H9 (cell line): ENCODE data around the gene PRDM2. TPM values are rescaled to one million over a fixed set of nuclear protein-coding genes. Genes with fewer than 3 reads are reported as not detected.

Experiments used
- DNase-seq: peaks from one replicate; pipeline ENCODE4 v3.0.0-alpha.2; 2017
- H2AFZ ChIP-seq: one replicate; pipeline ENCODE4 v1.6.1; 2013; ENCODE audit warnings: mild to moderate bottlenecking, low read length, control low read depth, moderate library complexity
- H2AK5ac ChIP-seq: 2 replicates; pipeline ENCODE4 v1.6.1; 2013; ENCODE audit warnings: low read length, control low read depth, mixed read lengths; ENCODE audit not compliant: insufficient read length
- H2BK120ac ChIP-seq: one replicate; pipeline ENCODE4 v1.6.1; 2013; ENCODE audit warnings: low read depth, mild to moderate bottlenecking, low read length, control low read depth, inconsistent platforms; ENCODE audit not compliant: poor library complexity, severe bottlenecking
- H2BK12ac ChIP-seq: 2 replicates; pipeline ENCODE4 v1.6.1; 2013; ENCODE audit warnings: low read length, control low read depth, mixed read lengths, low read depth; ENCODE audit not compliant: insufficient read length
- H2BK15ac ChIP-seq: 2 replicates; pipeline ENCODE4 v1.6.1; 2013; ENCODE audit warnings: low read depth, low read length, control low read depth
- H2BK20ac ChIP-seq: one replicate; pipeline ENCODE4 v1.6.1; 2013; ENCODE audit warnings: low read depth, mild to moderate bottlenecking, low read length, control low read depth, inconsistent platforms; ENCODE audit not compliant: poor library complexity, severe bottlenecking
- H2BK5ac ChIP-seq: 2 replicates; pipeline ENCODE4 v1.6.1; 2013; ENCODE audit warnings: low read length, control low read depth, mixed read lengths; ENCODE audit not compliant: insufficient read length
- H3K14ac ChIP-seq: 2 replicates; pipeline ENCODE4 v1.6.1; 2013; ENCODE audit warnings: low read length, control low read depth; ENCODE audit not compliant: insufficient read depth
- H3K18ac ChIP-seq: 2 replicates; pipeline ENCODE4 v1.6.1; 2013; ENCODE audit warnings: low read depth, mild to moderate bottlenecking, mixed read lengths, low read length, control low read depth; ENCODE audit not compliant: insufficient read length
- H3K23ac ChIP-seq: 2 replicates; pipeline ENCODE4 v1.6.1; 2013; ENCODE audit warnings: low read length, control low read depth, mixed read lengths, low read depth; ENCODE audit not compliant: insufficient read length
- H3K23me2 ChIP-seq: 2 replicates; pipeline ENCODE4 v1.6.1; 2013; ENCODE audit warnings: low read depth, mild to moderate bottlenecking, mixed read lengths, low read length, control low read depth; ENCODE audit not compliant: insufficient read length, poor library complexity, severe bottlenecking
- H3K27ac ChIP-seq: 2 replicates; pipeline ENCODE4 v1.5.1; 2013; ENCODE audit warnings: low read length, control low read depth, mixed read lengths, low read depth; ENCODE audit not compliant: insufficient read length
- H3K27me3 ChIP-seq: 2 replicates; pipeline ENCODE4 v1.6.1; 2013; ENCODE audit warnings: low read length, control low read depth, inconsistent platforms; ENCODE audit not compliant: insufficient read depth
- H3K4ac ChIP-seq: 2 replicates; pipeline ENCODE4 v1.6.1; 2013; ENCODE audit warnings: low read depth, mild to moderate bottlenecking, control low read depth, inconsistent platforms, low read length, moderate library complexity
- H3K4me1 ChIP-seq: 2 replicates; pipeline ENCODE4 v1.6.1; 2013; ENCODE audit warnings: low read length, control low read depth, inconsistent platforms; ENCODE audit not compliant: insufficient read depth
- H3K4me2 ChIP-seq: 2 replicates; pipeline ENCODE4 v1.6.1; 2013; ENCODE audit warnings: low read length, control low read depth, mixed read lengths; ENCODE audit not compliant: insufficient read length, insufficient read depth
- H3K56ac ChIP-seq: 2 replicates; pipeline ENCODE4 v1.6.1; 2013; ENCODE audit warnings: low read depth, mild to moderate bottlenecking, mixed read lengths, low read length, control low read depth; ENCODE audit not compliant: insufficient read length
- H3K79me1 ChIP-seq: 2 replicates; pipeline ENCODE4 v1.6.1; 2013; ENCODE audit warnings: low read depth, mild to moderate bottlenecking, moderate library complexity, low read length, control low read depth, inconsistent platforms; ENCODE audit not compliant: insufficient read depth, poor library complexity, severe bottlenecking
- H3K79me2 ChIP-seq: 2 replicates; pipeline ENCODE4 v1.6.1; 2013; ENCODE audit warnings: low read length, control low read depth, inconsistent platforms; ENCODE audit not compliant: insufficient read depth
- H3K9ac ChIP-seq: 2 replicates; pipeline ENCODE4 v1.6.1; 2013; ENCODE audit warnings: low read length, control low read depth, mixed read lengths; ENCODE audit not compliant: insufficient read length; ENCODE audit errors: extremely low read depth
- H3K9me3 ChIP-seq: one replicate; pipeline ENCODE4 v1.6.1; 2013; ENCODE audit warnings: low read depth, low read length, inconsistent platforms; ENCODE audit not compliant: control insufficient read depth
- H3T11ph ChIP-seq: one replicate; pipeline ENCODE4 v1.6.1; 2013; ENCODE audit warnings: mild to moderate bottlenecking, low read length, control low read depth, inconsistent platforms
- H4K20me1 ChIP-seq: one replicate; pipeline ENCODE4 v1.6.1; 2013; ENCODE audit not compliant: control insufficient read depth, insufficient read length, insufficient read depth
- H4K5ac ChIP-seq: 2 replicates; pipeline ENCODE4 v1.6.1; 2013; ENCODE audit warnings: low read depth, mild to moderate bottlenecking, mixed read lengths, low read length, control low read depth; ENCODE audit not compliant: insufficient read length
- H4K8ac ChIP-seq: replicated peaks from 2 replicates; pipeline ENCODE4 v1.6.1; 2013; ENCODE audit warnings: low read length, control low read depth, mixed read lengths, low read depth; ENCODE audit not compliant: insufficient read length
- H4K91ac ChIP-seq: 2 replicates; pipeline ENCODE4 v1.6.1; 2013; ENCODE audit warnings: low read depth, mild to moderate bottlenecking, moderate library complexity, mixed read lengths, low read length, control low read depth; ENCODE audit not compliant: insufficient read length
- H3K27ac Mint-ChIP-seq, 3 experiments: 2 replicates in 2 of 3; 3 replicates in 1 of 3; pipeline ENCODE4 v1.8.0; 2020 to 2021; ENCODE audit warnings: mixed read lengths in 3 of 3, mild to moderate bottlenecking in 1 of 3, moderate library complexity in 1 of 3
- H3K27me3 Mint-ChIP-seq: 2 replicates; pipeline ENCODE4 v1.8.0; 2021; ENCODE audit warnings: low read depth, mild to moderate bottlenecking, moderate library complexity, mixed read lengths
- H3K36me3 Mint-ChIP-seq, 3 experiments: 2 replicates in 2 of 3; 3 replicates in 1 of 3; pipeline ENCODE4 v1.8.0; 2020 to 2021; ENCODE audit warnings: low read depth in 3 of 3, mixed read lengths in 3 of 3; ENCODE audit not compliant: insufficient read depth in 1 of 3
- H3K4me1 Mint-ChIP-seq, 2 experiments: 2 replicates each; pipeline ENCODE4 v1.8.0; 2020; ENCODE audit warnings: mixed read lengths in 2 of 2
- H3K4me3 Mint-ChIP-seq, 2 experiments: 2 replicates in 1 of 2; 3 replicates in 1 of 2; pipeline ENCODE4 v1.8.0; 2020 to 2021; ENCODE audit warnings: mild to moderate bottlenecking in 2 of 2, mixed read lengths in 2 of 2, moderate library complexity in 1 of 2
- H3K9me3 Mint-ChIP-seq, 2 experiments: 2 replicates in 1 of 2; 3 replicates in 1 of 2; pipeline ENCODE4 v1.8.0; 2020; ENCODE audit warnings: mild to moderate bottlenecking in 2 of 2, mixed read lengths in 2 of 2, moderate library complexity in 1 of 2
- CTCF ChIP-seq: fragments of 200-600 bp; sonication (generic); conservative IDR thresholded peaks from 3 replicates; pipeline ENCODE4 v1.8.0; 2021; ENCODE audit warnings: antibody characterized with exemption, mild to moderate bottlenecking
- WGBS: extraction: QIAGEN DNeasy Blood & Tissue Kit; methylation state at CpG from one replicate; pipeline ENCODE4 v1.1.7; 2013; ENCODE audit warnings: missing lambda C conversion rate, low lambda C conversion rate, mixed read lengths; ENCODE audit not compliant: insufficient read length; ENCODE audit errors: extremely low coverage; 5-methylcytosine and 5-hydroxymethylcytosine counted together
- total RNA-seq: library from RNA; stranded (reverse); gene quantifications from 2 replicates; pipeline ENCODE4 v1.2.1, GENCODE V29; 2021

Gene PRDM2
- total RNA-seq, 1 experiment from 2014 or later: 24.5 TPM

- peaks cover 0 to 7% of the 10 kb centered on the region in 2 experiments; a peak in 1 of 4 replicates for H3K4me1 Mint-ChIP-seq
- Histone ChIP-seq H2BK15ac (no peak overlapping the region), H3K4me2 (no peak overlapping the region), H3K27me3 (no peaks in the 10 kb centered on the region; the same call in 1 of the 2 replicates), H4K5ac (no peak overlapping the region), H4K8ac (no peak overlapping the region), H3K9me3 (no peaks in the 10 kb centered on the region), H4K20me1 (no peaks in the 10 kb centered on the region), H2BK120ac (no peak overlapping the region), H3K23me2 (no peaks in the 10 kb centered on the region), H2AFZ (no peak overlapping the region), H2BK12ac (no peak overlapping the region), H4K91ac (no peak overlapping the region), H2BK5ac (no peak overlapping the region), H3K14ac (no peak overlapping the region), H3K56ac (no peak overlapping the region), H3K9ac (no peak overlapping the region), H3K27ac (no peak overlapping the region), H2AK5ac (no peak overlapping the region), H3K4me1 (no peaks in the 10 kb centered on the region), H2BK20ac (no peak overlapping the region), H3K79me1 (no peaks in the 10 kb centered on the region), H3K4ac (no peak overlapping the region), H3T11ph (no peak overlapping the region), H3K18ac (no peak overlapping the region), H3K79me2 (no peaks in the 10 kb centered on the region), H3K23ac (no peak overlapping the region)
- DNase-seq: no peak
- no peak overlapping the region for H3K4me3 Mint-ChIP-seq
- H3K36me3 Mint-ChIP-seq: peaks cover 0 to 4% (median 0%) of the 10 kb centered on the region in 3 experiments; a peak in 2 of 7 replicates
- WGBS: no CpG with 5 or more reads among the region's 2 CpGs
- peaks cover 7 to 9% of the 10 kb centered on the region in 2 experiments; a peak in 4 of 5 replicates for H3K9me3 Mint-ChIP-seq
- H3K27me3 Mint-ChIP-seq: peaks cover 46% of the 10 kb centered on the region
- no peak overlapping the region for H3K27ac Mint-ChIP-seq
- TF ChIP-seq CTCF: no peak
Observed at GRCh38 chr1:13871413-13871812, 171.4 kb downstream of the PRDM2 start.
